ENCODE measurements around the gene LRRC15.

The LRRC15 gene

DNA sequence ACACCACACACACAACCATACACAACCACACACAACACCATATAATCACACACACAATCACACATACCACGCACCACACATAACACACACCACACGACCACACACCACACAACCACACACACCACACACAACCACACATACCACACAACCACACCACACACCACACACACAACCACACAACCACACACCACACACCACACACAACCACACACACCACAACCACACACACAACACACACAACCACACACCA, 42.6 kb downstream of the LRRC15 start:
- DNase-seq (ENCODE audit: low read depth) = peak; percentile 52
- TF ChIP-seq, protein P1, sequence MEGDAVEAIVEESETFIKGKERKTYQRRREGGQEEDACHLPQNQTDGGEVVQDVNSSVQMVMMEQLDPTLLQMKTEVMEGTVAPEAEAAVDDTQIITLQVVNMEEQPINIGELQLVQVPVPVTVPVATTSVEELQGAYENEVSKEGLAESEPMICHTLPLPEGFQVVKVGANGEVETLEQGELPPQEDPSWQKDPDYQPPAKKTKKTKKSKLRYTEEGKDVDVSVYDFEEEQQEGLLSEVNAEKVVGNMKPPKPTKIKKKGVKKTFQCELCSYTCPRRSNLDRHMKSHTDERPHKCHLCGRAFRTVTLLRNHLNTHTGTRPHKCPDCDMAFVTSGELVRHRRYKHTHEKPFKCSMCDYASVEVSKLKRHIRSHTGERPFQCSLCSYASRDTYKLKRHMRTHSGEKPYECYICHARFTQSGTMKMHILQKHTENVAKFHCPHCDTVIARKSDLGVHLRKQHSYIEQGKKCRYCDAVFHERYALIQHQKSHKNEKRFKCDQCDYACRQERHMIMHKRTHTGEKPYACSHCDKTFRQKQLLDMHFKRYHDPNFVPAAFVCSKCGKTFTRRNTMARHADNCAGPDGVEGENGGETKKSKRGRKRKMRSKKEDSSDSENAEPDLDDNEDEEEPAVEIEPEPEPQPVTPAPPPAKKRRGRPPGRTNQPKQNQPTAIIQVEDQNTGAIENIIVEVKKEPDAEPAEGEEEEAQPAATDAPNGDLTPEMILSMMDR (IDR thresholded peaks at IDR 0.05; ENCODE audit: insufficient read depth, low read depth, low read length, missing control alignments) = no peak
- H3K4me3 ChIP-seq (ENCODE audit: low read length) = no peak overlapping the region

DNA sequence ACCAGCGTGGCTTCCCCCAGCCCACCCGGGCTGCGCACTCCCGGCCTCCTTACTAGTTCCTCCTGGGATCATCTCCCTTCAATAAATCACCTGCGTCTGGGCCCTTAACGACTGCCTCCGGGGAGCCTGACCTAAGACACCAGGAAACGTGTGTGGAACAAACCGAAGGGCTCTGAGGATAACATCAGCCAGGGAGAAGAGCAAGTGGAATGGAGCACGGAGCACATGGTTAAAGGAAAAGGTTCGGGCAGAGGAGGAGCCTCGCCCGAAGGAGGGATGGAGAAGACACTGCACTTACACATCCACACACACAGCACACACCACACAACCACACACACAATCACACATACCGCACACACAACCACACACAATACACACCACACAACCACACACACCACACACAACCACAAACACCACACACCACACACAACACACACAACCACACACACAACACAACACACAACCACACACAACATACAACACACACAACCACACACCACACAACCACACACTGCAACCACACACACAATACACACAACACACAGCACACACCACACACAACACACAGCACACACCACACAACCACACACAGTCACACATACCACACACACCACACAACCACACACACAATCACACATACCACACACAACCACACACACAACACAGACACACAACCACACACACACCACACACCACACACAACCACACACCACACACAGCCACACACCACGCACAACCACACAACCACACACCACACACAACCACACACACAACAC, 43.2 kb downstream of the LRRC15 start:
- TF ChIP-seq, protein P1 (IDR thresholded peaks at IDR 0.05; ENCODE audit: insufficient read depth, low read depth, low read length, missing control alignments) = no peak
- no peak for DNase-seq (ENCODE audit: low read depth)
- no peak overlapping the region for H3K4me3 ChIP-seq (ENCODE audit: low read length)

- TF ChIP-seq, protein P1 (IDR thresholded peaks at IDR 0.05; ENCODE audit: insufficient read depth, low read depth, low read length, missing control alignments) = no peak
- H3K4me3 ChIP-seq (ENCODE audit: low read length) = no peak overlapping the region
- no peak for DNase-seq (ENCODE audit: low read depth)
These were observed 44.0 kb downstream of the LRRC15 start for GRCh38 chr3:194325424-194326153.

- no peak for DNase-seq (ENCODE audit: low read depth)
- TF ChIP-seq, protein P1 (IDR thresholded peaks at IDR 0.05; ENCODE audit: insufficient read depth, low read depth, low read length, missing control alignments) = no peak
- H3K4me3 ChIP-seq (ENCODE audit: low read length) = no peak overlapping the region
These were observed 44.7 kb downstream of the LRRC15 start for GRCh38 chr3:194324823-194325327.

GRCh38 chr3:194323785-194324735, 45.5 kb downstream of the LRRC15 start:
- peak; percentile 53 for DNase-seq (ENCODE audit: low read depth)
- no peak overlapping the region for H3K4me3 ChIP-seq (ENCODE audit: low read length)
- TF ChIP-seq, protein P1 (IDR thresholded peaks at IDR 0.05; ENCODE audit: insufficient read depth, low read depth, low read length, missing control alignments) = no peak

- DNase-seq (ENCODE audit: low read depth) = peak; percentile 100
- TF ChIP-seq, protein P1 (IDR thresholded peaks at IDR 0.05; ENCODE audit: insufficient read depth, low read depth, low read length, missing control alignments) = no peak
- H3K4me3 ChIP-seq (ENCODE audit: low read length) = peak overlapping the region; percentile 51
These were observed 46.8 kb downstream of the LRRC15 start for GRCh38 chr3:194322678-194323211.

Measured in epithelial cell of esophagus (primary cell).